Cardiac fibroblast (primary cell): Measurements from ENCODE around the gene C10orf71.

Experiments used
- DNase-seq, 2 donors: peaks; one replicate each; pipeline versions ENCODE4 v3.0.0 to v3.0.0-alpha.2; 2010; ENCODE audit warnings: low read depth in 2 of 2
- H3K4me3 ChIP-seq, 2 donors: replicated peaks in 1 of 2; 1 replicate in 1 of 2; 2 replicates in 1 of 2; pipeline ENCODE4 v1.5.1; 2011; ENCODE audit warnings: low read depth in 2 of 2, low read length in 2 of 2, mild to moderate bottlenecking in 2 of 2, moderate library complexity in 1 of 2
- TF ChIP-seq, protein P1 (sequence below): IDR thresholded peaks from one replicate; pipeline ENCODE4 v1.5.1; 2011; ENCODE audit warnings: low read depth, mild to moderate bottlenecking, low read length, inconsistent platforms

Gene C10orf71

DNA sequence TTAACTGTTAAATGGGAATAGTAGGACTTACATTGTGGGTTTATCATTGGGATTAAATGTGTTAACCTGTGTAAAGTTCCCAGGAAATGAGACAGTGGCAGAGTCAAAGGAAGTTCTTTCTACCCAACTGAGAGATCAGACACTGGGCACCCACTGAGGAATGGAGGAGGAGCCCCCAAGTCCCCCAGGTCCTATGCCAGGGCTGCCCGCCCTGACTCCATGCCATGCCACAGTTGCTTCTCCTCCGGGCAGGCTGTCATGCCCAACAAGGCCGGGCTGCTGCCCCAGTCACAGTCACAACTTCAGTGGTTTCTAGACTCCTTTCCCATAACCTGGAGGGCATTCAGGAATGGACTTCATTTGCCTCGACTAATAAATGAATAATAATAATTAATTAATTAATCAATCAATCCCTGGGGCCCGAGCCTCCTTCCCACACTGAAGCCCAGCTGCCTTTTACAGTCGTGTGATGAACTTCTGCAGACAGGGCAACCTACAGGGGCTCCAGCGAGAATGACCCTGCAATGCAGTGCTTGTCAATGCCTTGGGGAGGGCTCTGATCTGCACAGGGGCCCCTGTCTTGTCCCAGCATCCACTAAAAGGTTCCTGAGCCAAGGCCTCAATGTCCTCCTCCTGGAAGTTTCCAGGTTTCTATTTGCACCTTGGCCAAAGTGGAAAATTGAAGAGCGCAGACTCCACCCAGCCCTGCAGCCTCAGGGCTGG lies 64.5 kb downstream of the C10orf71 start:
- TF ChIP-seq, protein P1, sequence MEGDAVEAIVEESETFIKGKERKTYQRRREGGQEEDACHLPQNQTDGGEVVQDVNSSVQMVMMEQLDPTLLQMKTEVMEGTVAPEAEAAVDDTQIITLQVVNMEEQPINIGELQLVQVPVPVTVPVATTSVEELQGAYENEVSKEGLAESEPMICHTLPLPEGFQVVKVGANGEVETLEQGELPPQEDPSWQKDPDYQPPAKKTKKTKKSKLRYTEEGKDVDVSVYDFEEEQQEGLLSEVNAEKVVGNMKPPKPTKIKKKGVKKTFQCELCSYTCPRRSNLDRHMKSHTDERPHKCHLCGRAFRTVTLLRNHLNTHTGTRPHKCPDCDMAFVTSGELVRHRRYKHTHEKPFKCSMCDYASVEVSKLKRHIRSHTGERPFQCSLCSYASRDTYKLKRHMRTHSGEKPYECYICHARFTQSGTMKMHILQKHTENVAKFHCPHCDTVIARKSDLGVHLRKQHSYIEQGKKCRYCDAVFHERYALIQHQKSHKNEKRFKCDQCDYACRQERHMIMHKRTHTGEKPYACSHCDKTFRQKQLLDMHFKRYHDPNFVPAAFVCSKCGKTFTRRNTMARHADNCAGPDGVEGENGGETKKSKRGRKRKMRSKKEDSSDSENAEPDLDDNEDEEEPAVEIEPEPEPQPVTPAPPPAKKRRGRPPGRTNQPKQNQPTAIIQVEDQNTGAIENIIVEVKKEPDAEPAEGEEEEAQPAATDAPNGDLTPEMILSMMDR = no peak

DNA sequence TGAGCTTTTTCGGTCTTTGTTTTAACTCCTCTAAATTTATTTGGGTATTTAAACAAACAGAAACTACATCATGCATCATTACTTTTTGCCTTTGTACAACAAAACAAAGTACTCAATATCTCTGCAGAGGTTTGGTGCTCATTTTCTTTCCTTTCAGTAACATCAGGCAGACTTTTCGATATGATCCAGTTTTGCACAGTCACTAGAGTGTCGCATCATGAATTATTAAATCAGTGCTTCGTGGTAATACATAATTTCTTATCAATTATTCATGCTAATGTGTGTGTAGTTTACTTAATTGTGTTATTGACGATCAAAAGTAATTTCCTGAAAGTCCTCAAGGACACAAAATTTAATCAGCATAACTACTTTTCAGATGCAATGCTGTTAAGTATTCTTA lies 65.1 kb downstream of the C10orf71 start:
- no peak for DNase-seq
- TF ChIP-seq, protein P1 = no peak
- no peak overlapping the region for H3K4me3 ChIP-seq

More for the DNA sequence above, 64.5 kb downstream of the C10orf71 start:
- no peak overlapping the region for H3K4me3 ChIP-seq
- DNase-seq = no peak

DNA sequence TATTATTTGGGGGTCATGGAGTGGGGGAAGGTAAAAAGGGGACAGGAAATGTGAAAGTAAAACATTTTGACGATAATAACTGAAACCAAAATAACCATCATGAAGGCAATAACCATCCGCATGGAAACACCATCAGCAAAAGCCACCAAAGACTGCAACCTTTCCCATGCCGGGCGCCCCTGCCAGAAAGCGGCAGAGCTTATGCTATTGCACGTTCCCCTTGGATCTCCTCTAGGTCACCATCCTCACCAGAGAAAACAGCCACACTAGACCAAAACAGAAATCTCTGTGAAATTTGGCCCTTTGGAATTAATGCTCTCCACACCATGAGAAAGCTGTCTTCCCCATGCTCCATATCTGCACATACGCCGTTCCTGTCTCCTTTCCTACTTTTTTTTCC lies 65.8 kb downstream of the C10orf71 start:
- no peak for DNase-seq
- no peak overlapping the region for H3K4me3 ChIP-seq
- TF ChIP-seq, protein P1 = no peak

DNA sequence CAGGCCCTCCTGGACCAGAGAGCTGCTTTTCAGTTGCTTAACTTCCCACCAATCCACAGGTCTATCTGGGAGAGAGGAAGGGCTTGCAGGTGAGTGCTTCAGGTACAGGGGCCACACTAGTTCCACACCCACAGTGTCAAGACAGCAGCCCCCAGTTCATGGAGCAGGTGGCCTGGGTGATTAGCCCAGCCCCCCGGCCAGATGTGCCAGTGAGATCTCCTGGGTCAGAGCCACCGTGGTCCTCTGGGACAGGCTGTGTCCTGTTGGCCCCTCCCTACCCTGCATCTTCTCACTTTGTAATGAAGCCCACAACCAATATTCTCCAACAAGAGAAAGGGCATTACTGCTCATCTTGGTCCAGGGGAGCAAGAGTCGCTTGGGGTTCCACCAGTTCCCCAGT lies 66.3 kb downstream of the C10orf71 start:
- TF ChIP-seq, protein P1 = no peak
- no peak overlapping the region for H3K4me3 ChIP-seq
- no peak for DNase-seq

DNA sequence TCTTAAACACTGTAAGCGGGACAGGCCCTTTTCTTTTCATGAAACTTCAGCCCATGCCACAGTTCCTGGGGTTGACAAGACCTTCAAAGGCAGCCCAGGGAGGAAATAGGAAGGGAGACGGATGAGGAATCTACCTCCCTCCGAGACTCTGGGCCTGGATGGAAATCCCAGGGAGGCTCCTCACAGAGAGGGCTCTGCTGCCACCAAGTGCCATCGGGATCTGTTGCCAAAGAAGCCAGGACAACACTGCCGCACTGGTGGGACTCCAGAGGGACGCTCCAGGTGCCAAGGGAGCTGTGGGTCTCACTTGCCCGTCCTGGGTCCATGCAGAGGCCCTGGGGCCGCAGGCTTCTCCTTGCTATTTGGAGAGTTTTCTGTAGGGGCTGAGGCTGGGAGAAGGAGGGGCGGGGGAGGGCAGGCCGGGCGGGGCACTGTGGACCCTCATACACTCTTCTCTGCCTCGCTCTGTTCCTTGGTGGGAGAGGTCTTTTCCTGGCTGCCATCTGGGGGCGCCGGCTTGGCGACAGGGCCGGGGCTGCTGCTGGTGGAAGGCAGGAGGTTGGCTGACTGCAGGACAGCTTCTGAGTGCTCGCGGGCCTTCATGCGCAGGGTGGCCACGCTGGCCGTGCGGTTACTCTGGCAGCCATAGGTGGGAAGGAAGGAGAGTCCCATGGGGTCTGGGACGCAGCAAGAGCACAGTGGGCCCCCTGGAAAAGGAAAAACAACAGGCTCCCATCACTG lies 66.9 kb downstream of the C10orf71 start:
- TF ChIP-seq, protein P1 = no peak
- DNase-seq = no peak
- no peak overlapping the region for H3K4me3 ChIP-seq

DNA sequence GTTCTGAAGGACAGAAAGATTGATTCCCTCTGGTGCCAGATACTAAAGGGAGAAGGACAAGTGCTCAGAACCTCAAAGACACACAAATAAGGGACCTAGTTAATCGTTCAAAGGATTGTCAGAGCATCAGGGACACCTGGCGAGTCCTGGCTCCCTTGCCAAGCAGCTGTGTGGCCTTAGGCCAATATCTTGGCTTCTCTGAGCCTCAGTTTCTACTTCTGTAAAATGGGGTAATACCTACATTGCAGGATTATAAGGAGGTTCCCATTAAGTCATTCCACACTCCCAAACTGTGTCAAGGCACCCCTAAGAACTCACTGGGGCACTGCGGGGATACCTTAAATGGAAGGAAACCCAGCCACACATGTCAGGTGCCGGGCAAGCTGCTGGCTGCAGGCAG lies 67.5 kb downstream of the C10orf71 start:
- DNase-seq = no peak
- no peak overlapping the region for H3K4me3 ChIP-seq
- TF ChIP-seq, protein P1 = no peak
